ENCODE data around the gene MMP28.

DNA sequence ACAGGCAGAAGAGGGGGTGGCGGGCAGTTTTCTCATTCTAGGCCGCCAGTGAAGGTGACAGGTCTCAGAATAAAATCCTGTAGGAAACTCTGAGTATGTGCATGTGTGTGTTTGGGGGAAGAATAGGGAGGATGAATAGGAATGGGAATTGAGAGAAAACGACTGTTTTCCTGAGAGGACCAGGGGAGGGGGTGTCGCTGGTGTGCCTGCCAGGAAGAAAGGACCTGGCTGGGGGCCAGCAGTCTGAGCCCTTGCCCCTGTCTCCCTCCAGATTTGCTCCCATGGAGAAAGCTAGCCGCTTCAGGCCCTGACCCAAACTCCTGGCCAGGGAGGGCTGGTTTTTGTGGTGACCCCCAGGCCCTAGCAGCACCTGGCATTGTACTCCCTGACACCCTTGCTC is 20.4 kb downstream of the MMP28 start:
- TF ChIP-seq POLR2A (IDR thresholded peaks at IDR 0.05; ENCODE audit: low read length) (no peak), RNF2 (IDR thresholded peaks at IDR 0.05; ENCODE audit: borderline replicate concordance, low read depth) (no peak), TP53 (CRISPR knock-in tag; IDR thresholded peaks at IDR 0.05) (no peak), RAD21 (conservative IDR thresholded peaks at IDR 0.05 in 1 of 2, IDR thresholded peaks at IDR 0.05 in 1 of 2) (no peak), CBX8 (IDR thresholded peaks at IDR 0.05) (no peak)
- TF ChIP-seq, protein P1, sequence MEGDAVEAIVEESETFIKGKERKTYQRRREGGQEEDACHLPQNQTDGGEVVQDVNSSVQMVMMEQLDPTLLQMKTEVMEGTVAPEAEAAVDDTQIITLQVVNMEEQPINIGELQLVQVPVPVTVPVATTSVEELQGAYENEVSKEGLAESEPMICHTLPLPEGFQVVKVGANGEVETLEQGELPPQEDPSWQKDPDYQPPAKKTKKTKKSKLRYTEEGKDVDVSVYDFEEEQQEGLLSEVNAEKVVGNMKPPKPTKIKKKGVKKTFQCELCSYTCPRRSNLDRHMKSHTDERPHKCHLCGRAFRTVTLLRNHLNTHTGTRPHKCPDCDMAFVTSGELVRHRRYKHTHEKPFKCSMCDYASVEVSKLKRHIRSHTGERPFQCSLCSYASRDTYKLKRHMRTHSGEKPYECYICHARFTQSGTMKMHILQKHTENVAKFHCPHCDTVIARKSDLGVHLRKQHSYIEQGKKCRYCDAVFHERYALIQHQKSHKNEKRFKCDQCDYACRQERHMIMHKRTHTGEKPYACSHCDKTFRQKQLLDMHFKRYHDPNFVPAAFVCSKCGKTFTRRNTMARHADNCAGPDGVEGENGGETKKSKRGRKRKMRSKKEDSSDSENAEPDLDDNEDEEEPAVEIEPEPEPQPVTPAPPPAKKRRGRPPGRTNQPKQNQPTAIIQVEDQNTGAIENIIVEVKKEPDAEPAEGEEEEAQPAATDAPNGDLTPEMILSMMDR (IDR thresholded peaks at IDR 0.05) = no peak
- TF ChIP-seq, protein P2, sequence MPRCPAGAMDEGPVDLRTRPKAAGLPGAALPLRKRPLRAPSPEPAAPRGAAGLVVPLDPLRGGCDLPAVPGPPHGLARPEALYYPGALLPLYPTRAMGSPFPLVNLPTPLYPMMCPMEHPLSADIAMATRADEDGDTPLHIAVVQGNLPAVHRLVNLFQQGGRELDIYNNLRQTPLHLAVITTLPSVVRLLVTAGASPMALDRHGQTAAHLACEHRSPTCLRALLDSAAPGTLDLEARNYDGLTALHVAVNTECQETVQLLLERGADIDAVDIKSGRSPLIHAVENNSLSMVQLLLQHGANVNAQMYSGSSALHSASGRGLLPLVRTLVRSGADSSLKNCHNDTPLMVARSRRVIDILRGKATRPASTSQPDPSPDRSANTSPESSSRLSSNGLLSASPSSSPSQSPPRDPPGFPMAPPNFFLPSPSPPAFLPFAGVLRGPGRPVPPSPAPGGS (IDR thresholded peaks at IDR 0.05) = no peak

Measured in A549 (cell line).